ENCODE data around the gene VAC14. TPM values are rescaled to one million over a fixed set of nuclear protein-coding genes. Genes with fewer than 3 reads are reported as not detected.

Gene VAC14
- total RNA-seq, 2 donors from 2014 or later = 34.9 to 37.0 TPM

DNA sequence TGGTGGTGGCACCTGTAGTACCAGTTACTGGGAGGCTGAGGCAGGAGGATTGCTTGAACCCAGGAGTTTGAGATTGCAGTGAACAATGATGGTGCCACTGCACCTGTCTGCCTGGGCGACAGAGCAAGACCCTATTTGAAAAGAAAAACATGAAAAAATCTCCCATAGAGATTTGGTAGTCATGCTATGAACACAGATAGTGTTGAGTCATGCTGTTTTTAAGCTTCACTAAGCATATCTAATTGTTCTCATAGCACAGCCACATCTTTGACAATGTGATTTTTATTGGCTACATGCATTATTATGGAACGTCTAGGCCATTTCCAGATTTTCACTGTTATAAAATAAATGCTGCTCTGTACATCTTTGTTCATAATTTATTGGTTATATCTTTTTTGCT lies 148.6 kb downstream of the VAC14 start:
- DNase-seq (ENCODE audit: low spot score) = no peak

DNA sequence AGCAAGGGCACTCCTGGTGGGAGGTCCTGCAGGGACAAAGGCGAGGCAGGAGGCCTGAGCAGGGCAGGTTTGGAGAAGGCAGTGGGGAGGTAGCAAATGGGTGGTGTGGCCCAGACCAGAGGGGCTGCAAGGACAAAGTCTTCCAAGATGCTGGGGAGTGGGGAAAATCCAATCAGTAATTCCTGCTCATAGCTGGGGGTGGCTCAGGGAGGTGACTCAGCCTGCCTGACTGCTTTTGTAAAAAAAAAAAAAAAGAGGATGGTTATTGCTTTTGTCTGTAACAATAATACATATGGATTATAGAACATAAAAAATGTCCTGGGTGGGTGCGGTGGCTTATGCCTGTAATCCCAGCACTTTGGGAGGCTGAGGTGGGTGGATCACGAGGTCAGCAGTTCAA lies 149.4 kb downstream of the VAC14 start:
- DNase-seq (ENCODE audit: low spot score) = no peak

More for the DNA sequence above, 148.6 kb downstream of the VAC14 start:
- H3K27ac ChIP-seq = no peak overlapping the region
- no peaks in the 10 kb centered on the region for H3K36me3 ChIP-seq
- no peak overlapping the region for H3K4me3 ChIP-seq
- H3K4me1 ChIP-seq (ENCODE audit: control insufficient read depth in 1 of 2, low read depth in 2 of 2) = peaks cover 3 to 25% of the 10 kb centered on the region in 2 donors
- H3K9me3 ChIP-seq = no peaks in the 10 kb centered on the region
- H3K27me3 ChIP-seq (replicated peaks; ENCODE audit: insufficient read depth) = no peaks in the 10 kb centered on the region
- ATAC-seq (ENCODE audit: insufficient number of reproducible peaks, low FRiP score, low read depth) = no peak
- TF ChIP-seq, protein P1, sequence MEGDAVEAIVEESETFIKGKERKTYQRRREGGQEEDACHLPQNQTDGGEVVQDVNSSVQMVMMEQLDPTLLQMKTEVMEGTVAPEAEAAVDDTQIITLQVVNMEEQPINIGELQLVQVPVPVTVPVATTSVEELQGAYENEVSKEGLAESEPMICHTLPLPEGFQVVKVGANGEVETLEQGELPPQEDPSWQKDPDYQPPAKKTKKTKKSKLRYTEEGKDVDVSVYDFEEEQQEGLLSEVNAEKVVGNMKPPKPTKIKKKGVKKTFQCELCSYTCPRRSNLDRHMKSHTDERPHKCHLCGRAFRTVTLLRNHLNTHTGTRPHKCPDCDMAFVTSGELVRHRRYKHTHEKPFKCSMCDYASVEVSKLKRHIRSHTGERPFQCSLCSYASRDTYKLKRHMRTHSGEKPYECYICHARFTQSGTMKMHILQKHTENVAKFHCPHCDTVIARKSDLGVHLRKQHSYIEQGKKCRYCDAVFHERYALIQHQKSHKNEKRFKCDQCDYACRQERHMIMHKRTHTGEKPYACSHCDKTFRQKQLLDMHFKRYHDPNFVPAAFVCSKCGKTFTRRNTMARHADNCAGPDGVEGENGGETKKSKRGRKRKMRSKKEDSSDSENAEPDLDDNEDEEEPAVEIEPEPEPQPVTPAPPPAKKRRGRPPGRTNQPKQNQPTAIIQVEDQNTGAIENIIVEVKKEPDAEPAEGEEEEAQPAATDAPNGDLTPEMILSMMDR (IDR thresholded peaks at IDR 0.05) = no peak

DNA sequence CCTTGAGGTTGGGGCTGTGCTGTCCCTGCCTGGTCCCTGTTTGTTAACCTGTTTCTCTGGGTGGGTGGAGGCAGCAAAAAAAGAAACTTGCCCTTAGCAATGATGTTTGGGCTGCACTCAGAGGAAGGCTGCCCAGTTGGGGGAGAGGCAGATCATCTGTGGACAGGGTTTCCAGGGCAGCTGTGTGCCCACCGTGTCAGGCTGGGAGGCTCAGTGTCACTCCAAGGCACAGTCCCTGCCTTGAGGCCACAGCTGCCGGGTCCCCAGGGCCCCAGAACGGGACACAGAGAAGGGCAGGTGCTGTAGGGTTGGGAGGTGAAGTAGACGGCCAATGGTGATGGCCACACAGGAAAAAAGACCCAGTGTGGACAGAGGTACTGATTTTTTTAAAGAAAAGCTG lies 150.7 kb downstream of the VAC14 start:
- Histone ChIP-seq H3K27ac (no peak overlapping the region), H3K4me3 (no peak overlapping the region), H3K9me3 (no peaks in the 10 kb centered on the region), H3K36me3 (no peaks in the 10 kb centered on the region), H3K4me1 (ENCODE audit: control insufficient read depth in 1 of 2, low read depth in 2 of 2) (peaks cover 12 to 39% of the 10 kb centered on the region in 2 donors), H3K27me3 (replicated peaks; ENCODE audit: insufficient read depth) (no peaks in the 10 kb centered on the region)
- TF ChIP-seq, protein P1 (IDR thresholded peaks at IDR 0.05) = no peak
- DNase-seq (ENCODE audit: low spot score) = no peak
- no peak for ATAC-seq (ENCODE audit: insufficient number of reproducible peaks, low FRiP score, low read depth)

More for the DNA sequence above, 149.4 kb downstream of the VAC14 start:
- TF ChIP-seq, protein P1 (IDR thresholded peaks at IDR 0.05) = no peak
- ATAC-seq (ENCODE audit: insufficient number of reproducible peaks, low FRiP score, low read depth) = no peak
- H3K4me3 ChIP-seq = no peak overlapping the region
- H3K27ac ChIP-seq = no peak overlapping the region
- no peaks in the 10 kb centered on the region for H3K9me3 ChIP-seq
- no peaks in the 10 kb centered on the region for H3K27me3 ChIP-seq (replicated peaks; ENCODE audit: insufficient read depth)
- H3K4me1 ChIP-seq (ENCODE audit: control insufficient read depth in 1 of 2, low read depth in 2 of 2) = peaks cover 10 to 33% of the 10 kb centered on the region in 2 donors
- H3K36me3 ChIP-seq = no peaks in the 10 kb centered on the region

DNA sequence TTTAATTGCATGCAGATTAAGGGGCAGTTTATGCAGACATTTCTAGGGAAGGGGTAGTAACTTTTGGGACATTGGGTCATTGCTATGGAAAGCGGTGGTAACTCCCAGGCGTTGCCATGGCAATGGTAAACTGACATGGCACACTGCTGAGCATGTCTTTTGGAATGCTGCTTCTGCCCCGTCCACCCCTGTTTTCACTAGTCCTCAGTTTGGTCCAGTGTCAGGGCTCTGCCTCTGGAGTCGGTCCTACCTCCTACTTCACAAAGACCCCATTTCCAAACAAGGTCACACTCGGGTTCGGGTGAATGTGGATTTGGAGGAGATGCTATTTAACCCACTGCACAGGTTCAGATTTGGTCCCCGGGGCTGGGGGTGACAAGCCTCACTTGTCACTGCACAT lies 151.7 kb downstream of the VAC14 start:
- Histone ChIP-seq H3K4me3 (no peak overlapping the region), H3K9me3 (no peaks in the 10 kb centered on the region), H3K27ac (peak overlapping the region in 1 of 2 donors; percentile 56), H3K4me1 (ENCODE audit: control insufficient read depth in 1 of 2, low read depth in 2 of 2) (peaks cover 12 to 38% of the 10 kb centered on the region in 2 donors), H3K36me3 (no peaks in the 10 kb centered on the region), H3K27me3 (replicated peaks; ENCODE audit: insufficient read depth) (no peaks in the 10 kb centered on the region)
- DNase-seq (ENCODE audit: low spot score) (no peak), ATAC-seq (ENCODE audit: insufficient number of reproducible peaks, low FRiP score, low read depth) (peak; percentile 30)
- TF ChIP-seq, protein P1 (IDR thresholded peaks at IDR 0.05) = no peak

DNA sequence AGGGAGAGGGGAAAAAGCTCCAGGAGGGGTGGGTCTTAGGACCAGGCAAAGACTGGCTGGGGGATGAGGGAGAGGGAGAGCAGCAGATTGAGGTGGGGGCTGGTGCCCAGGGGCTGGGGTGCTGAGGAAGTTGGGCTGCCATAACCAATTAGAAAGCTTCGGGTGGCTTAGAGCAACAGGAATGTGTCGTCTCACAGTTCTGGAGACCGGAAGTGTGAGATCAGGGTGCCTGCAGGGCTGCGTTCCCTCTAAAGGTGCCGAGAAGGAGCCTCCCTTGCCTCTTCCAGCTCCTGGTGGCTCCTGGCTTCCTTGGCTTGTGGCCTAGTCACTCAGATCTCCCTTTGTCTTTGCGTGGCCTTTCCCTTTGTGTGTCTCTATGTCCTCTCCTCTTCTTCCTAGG lies 152.4 kb downstream of the VAC14 start:
- Histone ChIP-seq H3K27ac (peak overlapping the region; percentile 56 to 82), H3K27me3 (replicated peaks; ENCODE audit: insufficient read depth) (no peaks in the 10 kb centered on the region), H3K4me1 (ENCODE audit: control insufficient read depth in 1 of 2, low read depth in 2 of 2) (peaks cover 12 to 34% of the 10 kb centered on the region in 2 donors), H3K36me3 (no peaks in the 10 kb centered on the region), H3K9me3 (no peaks in the 10 kb centered on the region), H3K4me3 (no peak overlapping the region)
- no peak for ATAC-seq (ENCODE audit: insufficient number of reproducible peaks, low FRiP score, low read depth)
- TF ChIP-seq, protein P1 (IDR thresholded peaks at IDR 0.05) = no peak
- no peak for DNase-seq (ENCODE audit: low spot score)
